Thoracic aorta (tissue), 2 donors: Measurements from ENCODE around the gene PEX14. TPM values are rescaled to one million over a fixed set of nuclear protein-coding genes. Genes with fewer than 3 reads are reported as not detected.
"Not testable (repeated sequence)": the region's sequence is repeated elsewhere in the genome, so short reads cannot be mapped to it uniquely, and the experiment has no call there.

Source experiments
- ATAC-seq: fragments of 150-250 bp; one replicate; pipeline ENCODE4 v1.8.0; 2017; ENCODE audit warnings: low read depth; ENCODE audit not compliant: insufficient number of reproducible peaks, low FRiP score
- DNase-seq: peaks from one replicate; pipeline ENCODE4 v3.0.0-alpha.2; 2020; ENCODE audit warnings: low spot score
- H3K27ac ChIP-seq, 2 donors: fragments of 200-600 bp; sonication (generic); 1 replicate in 1 of 2; 2 replicates in 1 of 2; pipeline ENCODE4 v1.5.1; 2016; ENCODE audit warnings: mild to moderate bottlenecking in 2 of 2, moderate library complexity in 2 of 2
- H3K27me3 ChIP-seq: fragments of 200-600 bp; sonication (generic); replicated peaks from 2 replicates; pipeline ENCODE4 v1.6.0; 2016; ENCODE audit warnings: mild to moderate bottlenecking; ENCODE audit not compliant: insufficient read depth
- H3K36me3 ChIP-seq: fragments of 200-600 bp; sonication (generic); one replicate; pipeline ENCODE4 v1.5.1; 2016
- H3K4me1 ChIP-seq, 2 donors: fragments of 200-600 bp; sonication (generic); 1 replicate in 1 of 2; 2 replicates in 1 of 2; pipeline versions ENCODE4 v1.5.1 to v1.6.0; 2016; ENCODE audit warnings: low read depth in 2 of 2, mild to moderate bottlenecking in 1 of 2; ENCODE audit not compliant: control insufficient read depth in 1 of 2
- H3K4me3 ChIP-seq: fragments of 200-600 bp; sonication (generic); 2 replicates; pipeline ENCODE4 v1.5.1; 2016; ENCODE audit warnings: mild to moderate bottlenecking
- H3K9me3 ChIP-seq: fragments of 200-600 bp; sonication (generic); 2 replicates; pipeline ENCODE4 v1.5.1; 2016
- total RNA-seq, 2 donors: library from RNA; depleted of rRNA; stranded (reverse); fragments of >200 nt; gene quantifications; one replicate each; pipeline versions ENCODE4 v1.1.0 to v1.2.3, GENCODE V29; 2016
- TF ChIP-seq, protein P1 (sequence below): fragments of 200-600 bp; sonication (generic); IDR thresholded peaks from one replicate; pipeline ENCODE4 v1.5.1; 2019; ENCODE audit warnings: antibody characterized with exemption

The PEX14 gene, protein sequence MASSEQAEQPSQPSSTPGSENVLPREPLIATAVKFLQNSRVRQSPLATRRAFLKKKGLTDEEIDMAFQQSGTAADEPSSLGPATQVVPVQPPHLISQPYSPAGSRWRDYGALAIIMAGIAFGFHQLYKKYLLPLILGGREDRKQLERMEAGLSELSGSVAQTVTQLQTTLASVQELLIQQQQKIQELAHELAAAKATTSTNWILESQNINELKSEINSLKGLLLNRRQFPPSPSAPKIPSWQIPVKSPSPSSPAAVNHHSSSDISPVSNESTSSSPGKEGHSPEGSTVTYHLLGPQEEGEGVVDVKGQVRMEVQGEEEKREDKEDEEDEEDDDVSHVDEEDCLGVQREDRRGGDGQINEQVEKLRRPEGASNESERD
- 10 to 100 TPM; 11.5 to 22.6 TPM for total RNA-seq

- H3K36me3 ChIP-seq, result no peaks in the 10 kb centered on the region
- H3K4me3 ChIP-seq, result peak within 1 kb of the TSS; percentile 94
- ATAC-seq, result peak; percentile 52
- H3K4me1 ChIP-seq, result peaks cover 16 to 28% of the 10 kb centered on the region in 2 donors
- no peaks in the 10 kb centered on the region for H3K9me3 ChIP-seq
- DNase-seq, result peak; percentile 41
- peak within 1 kb of the TSS; percentile 30 to 50 for H3K27ac ChIP-seq
- H3K27me3 ChIP-seq, result no peaks in the 10 kb centered on the region
- TF ChIP-seq, protein P1, sequence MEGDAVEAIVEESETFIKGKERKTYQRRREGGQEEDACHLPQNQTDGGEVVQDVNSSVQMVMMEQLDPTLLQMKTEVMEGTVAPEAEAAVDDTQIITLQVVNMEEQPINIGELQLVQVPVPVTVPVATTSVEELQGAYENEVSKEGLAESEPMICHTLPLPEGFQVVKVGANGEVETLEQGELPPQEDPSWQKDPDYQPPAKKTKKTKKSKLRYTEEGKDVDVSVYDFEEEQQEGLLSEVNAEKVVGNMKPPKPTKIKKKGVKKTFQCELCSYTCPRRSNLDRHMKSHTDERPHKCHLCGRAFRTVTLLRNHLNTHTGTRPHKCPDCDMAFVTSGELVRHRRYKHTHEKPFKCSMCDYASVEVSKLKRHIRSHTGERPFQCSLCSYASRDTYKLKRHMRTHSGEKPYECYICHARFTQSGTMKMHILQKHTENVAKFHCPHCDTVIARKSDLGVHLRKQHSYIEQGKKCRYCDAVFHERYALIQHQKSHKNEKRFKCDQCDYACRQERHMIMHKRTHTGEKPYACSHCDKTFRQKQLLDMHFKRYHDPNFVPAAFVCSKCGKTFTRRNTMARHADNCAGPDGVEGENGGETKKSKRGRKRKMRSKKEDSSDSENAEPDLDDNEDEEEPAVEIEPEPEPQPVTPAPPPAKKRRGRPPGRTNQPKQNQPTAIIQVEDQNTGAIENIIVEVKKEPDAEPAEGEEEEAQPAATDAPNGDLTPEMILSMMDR, result no peak
These were observed at the start of gene PEX14 for GRCh38 chr1:10474613-10475507. PEX14 (plus strand) TSS chr1:10474950; CDS start chr1:10474967, 17 bp downstream.

DNA sequence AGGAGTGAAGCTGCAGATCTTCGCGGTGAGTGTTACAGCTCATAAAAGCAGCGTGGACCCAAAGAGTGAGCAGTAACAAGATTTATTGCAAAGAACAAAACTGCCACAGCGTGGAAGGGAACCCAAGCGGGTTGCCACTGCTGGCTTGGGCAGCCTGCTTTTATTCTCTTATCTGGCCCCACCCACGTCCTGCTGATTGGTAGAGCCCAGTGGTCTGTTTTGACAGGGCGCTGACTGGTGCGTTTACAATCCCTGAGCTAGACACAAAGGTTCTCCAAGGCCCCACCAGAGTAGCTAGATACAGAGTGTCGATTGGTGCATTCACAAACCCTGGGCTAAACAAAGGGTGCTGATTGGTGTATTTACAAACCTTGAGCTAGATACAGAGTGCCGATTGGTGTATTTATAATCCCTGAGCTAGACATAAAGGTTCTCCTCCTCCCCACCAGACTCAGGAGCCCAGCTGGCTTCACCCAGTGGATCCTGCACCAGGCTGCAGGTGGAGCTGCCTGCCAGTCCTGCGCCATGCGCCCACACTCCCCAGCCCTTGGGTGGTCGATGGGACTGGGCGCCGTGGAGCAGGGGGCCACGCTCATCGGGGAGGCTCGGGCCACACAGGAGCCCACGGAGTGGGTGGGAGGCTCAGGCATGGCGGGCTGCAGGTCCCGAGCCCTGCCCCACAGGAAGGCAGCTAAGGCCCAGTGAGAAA, 48.8 kb upstream of the PEX14 start:
- not testable (repeated sequence) for H3K4me3 ChIP-seq, H3K27me3 ChIP-seq, ATAC-seq, H3K4me1 ChIP-seq, H3K36me3 ChIP-seq, H3K9me3 ChIP-seq, H3K27ac ChIP-seq, DNase-seq

DNA sequence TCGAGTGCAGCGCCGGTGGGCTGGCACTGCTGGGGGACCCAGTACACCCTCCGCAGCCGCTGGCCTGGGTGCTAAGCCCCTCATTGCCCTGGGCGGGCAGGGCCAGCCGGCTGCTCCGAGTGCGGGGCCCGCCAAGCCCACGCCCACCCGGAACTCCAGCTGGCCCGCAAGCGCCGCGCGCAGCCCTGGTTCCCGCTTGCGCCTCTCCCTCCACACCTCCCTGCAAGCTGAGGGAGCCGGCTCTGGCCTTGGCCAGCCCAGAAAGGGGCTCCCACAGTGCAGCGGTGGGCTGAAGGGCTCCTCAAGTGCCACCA, 48.3 kb upstream of the PEX14 start:
- not testable (repeated sequence) for H3K9me3 ChIP-seq, DNase-seq, ATAC-seq, H3K36me3 ChIP-seq, H3K4me3 ChIP-seq, H3K27ac ChIP-seq, H3K27me3 ChIP-seq
- H3K4me1 ChIP-seq, result peaks cover 4 to 12% of the 10 kb centered on the region in 2 donors

GRCh38 chr1:10428984-10429383, 45.8 kb upstream of the PEX14 start:
- Histone ChIP-seq H3K36me3 (no peaks in the 10 kb centered on the region), H3K4me3 (no peak overlapping the region), H3K27ac (no peak overlapping the region), H3K9me3 (no peaks in the 10 kb centered on the region), H3K27me3 (no peaks in the 10 kb centered on the region), H3K4me1 (peaks cover 4 to 14% of the 10 kb centered on the region in 2 donors)
- no peak for DNase-seq
- TF ChIP-seq, protein P1, result no peak
- ATAC-seq, result no peak

DNA sequence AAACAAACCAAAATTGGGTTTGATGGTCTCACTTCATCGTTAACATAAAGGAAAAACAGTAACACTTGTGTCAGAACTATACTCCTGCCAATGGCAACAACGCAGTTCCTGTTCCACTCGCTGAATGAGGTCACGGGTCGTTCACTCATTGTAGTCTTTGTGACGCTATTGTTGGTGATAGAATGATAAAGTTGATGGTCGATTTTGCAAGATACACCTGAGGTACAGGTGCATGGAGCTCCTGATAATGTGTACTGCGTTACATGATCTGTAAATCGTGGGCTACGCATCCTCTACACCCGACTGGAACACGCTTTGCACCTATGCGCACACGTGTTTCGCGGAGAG, 44.9 kb upstream of the PEX14 start:
- H3K27me3 ChIP-seq, result no peaks in the 10 kb centered on the region
- H3K27ac ChIP-seq, result no peak overlapping the region
- H3K4me1 ChIP-seq, result peaks cover 4 to 14% of the 10 kb centered on the region in 2 donors
- TF ChIP-seq, protein P1, result no peak
- H3K4me3 ChIP-seq, result peak overlapping the region; percentile 88
- ATAC-seq (peak; percentile 71), DNase-seq (no peak)
- H3K9me3 ChIP-seq, result no peaks in the 10 kb centered on the region
- no peaks in the 10 kb centered on the region for H3K36me3 ChIP-seq
